Right atrium auricular region (tissue), 2 donors: ENCODE results near the gene PGK1. TPM values are rescaled to one million over a fixed set of nuclear protein-coding genes. Genes with fewer than 3 reads are reported as not detected.

Source experiments
- DNase-seq: peaks from one replicate; pipeline ENCODE4 v3.0.0-alpha.2; 2019; ENCODE audit warnings: low spot score
- H3K27ac ChIP-seq, 2 donors: fragments of 200-600 bp; sonication (generic); 1 replicate in 1 of 2; 2 replicates in 1 of 2; pipeline ENCODE4 v1.5.1; 2016 to 2019
- H3K27me3 ChIP-seq, 2 donors: fragments of 200-600 bp; sonication (generic); one replicate each; pipeline versions ENCODE4 v1.5.1 to v1.6.0; 2017 to 2019
- H3K36me3 ChIP-seq: fragments of 200-600 bp; sonication (generic); one replicate; pipeline ENCODE4 v1.5.1; 2016
- H3K4me1 ChIP-seq, 2 donors: fragments of 200-600 bp; sonication (generic); one replicate each; pipeline versions ENCODE4 v1.5.1 to v1.6.0; 2017 to 2019
- H3K4me3 ChIP-seq, 2 donors: fragments of 200-600 bp; sonication (generic); 1 replicate in 1 of 2; 2 replicates in 1 of 2; pipeline ENCODE4 v1.5.1; 2017 to 2019; ENCODE audit warnings: mild to moderate bottlenecking in 1 of 2, moderate library complexity in 1 of 2
- H3K9me3 ChIP-seq, 2 donors: fragments of 200-600 bp; sonication (generic); one replicate each; pipeline ENCODE4 v1.5.1; 2019
- CTCF ChIP-seq, 2 donors: fragments of 200-600 bp; sonication (generic); IDR thresholded peaks; one replicate each; pipeline ENCODE4 v1.5.1; 2019; ENCODE audit warnings: antibody characterized with exemption in 2 of 2
- total RNA-seq, 2 donors: library from RNA; depleted of rRNA; stranded (reverse); fragments of >200 nt; gene quantifications; one replicate each; pipeline ENCODE4 v1.1.0, GENCODE V29; 2016

PGK1 gene
- total RNA-seq, 2 donors from 2014 or later = 197 to 263 TPM

- H3K4me3 ChIP-seq = no peak overlapping the region
- H3K4me1 ChIP-seq = peaks cover 0 to 31% of the 10 kb centered on the region in 2 donors
- no peaks in the 10 kb centered on the region for H3K9me3 ChIP-seq
- H3K27me3 ChIP-seq = no peaks in the 10 kb centered on the region
- peaks cover 45% of the 10 kb centered on the region for H3K36me3 ChIP-seq
- DNase-seq = no peak
- TF ChIP-seq CTCF (IDR thresholded peaks at IDR 0.05) = no peak
- H3K27ac ChIP-seq = no peak overlapping the region
These were observed 7.3 kb downstream of the PGK1 start for GRCh38 chrX:78111140-78111931.

- H3K27ac ChIP-seq = no peak overlapping the region
- H3K4me1 ChIP-seq = peaks cover 0 to 7% of the 10 kb centered on the region in 2 donors
- peaks cover 72% of the 10 kb centered on the region for H3K36me3 ChIP-seq
- no peaks in the 10 kb centered on the region for H3K27me3 ChIP-seq
- no peaks in the 10 kb centered on the region for H3K9me3 ChIP-seq
- H3K4me3 ChIP-seq = no peak overlapping the region
- no peak for TF ChIP-seq CTCF (IDR thresholded peaks at IDR 0.05)
- no peak for DNase-seq
These were observed 12.3 kb downstream of the PGK1 start for GRCh38 chrX:78116365-78116764.

- Histone ChIP-seq H3K4me1 (peaks cover 0 to 7% of the 10 kb centered on the region in 2 donors), H3K9me3 (no peaks in the 10 kb centered on the region), H3K27me3 (no peaks in the 10 kb centered on the region), H3K27ac (no peak overlapping the region), H3K36me3 (peaks cover 71% of the 10 kb centered on the region), H3K4me3 (no peak overlapping the region)
- no peak for TF ChIP-seq CTCF (IDR thresholded peaks at IDR 0.05)
- no peak for DNase-seq
These were observed 12.7 kb downstream of the PGK1 start for GRCh38 chrX:78116766-78117165.

- no peaks in the 10 kb centered on the region for H3K9me3 ChIP-seq
- no peaks in the 10 kb centered on the region for H3K27me3 ChIP-seq
- TF ChIP-seq CTCF (IDR thresholded peaks at IDR 0.05) = no peak
- no peak overlapping the region for H3K4me3 ChIP-seq
- peaks cover 72% of the 10 kb centered on the region for H3K36me3 ChIP-seq
- no peak overlapping the region for H3K27ac ChIP-seq
- DNase-seq = no peak
- no peaks in the 10 kb centered on the region for H3K4me1 ChIP-seq
These were observed 14.6 kb downstream of the PGK1 start for GRCh38 chrX:78118628-78119027.

GRCh38 chrX:78119521-78120227, 15.6 kb downstream of the PGK1 start:
- Histone ChIP-seq H3K4me3 (no peak overlapping the region), H3K4me1 (no peaks in the 10 kb centered on the region), H3K27me3 (no peaks in the 10 kb centered on the region), H3K36me3 (peaks cover 75% of the 10 kb centered on the region), H3K27ac (no peak overlapping the region), H3K9me3 (no peaks in the 10 kb centered on the region)
- no peak for DNase-seq
- TF ChIP-seq CTCF (IDR thresholded peaks at IDR 0.05) = peak in 1 of 2 donors; percentile 18
